K562 (cell line): ENCODE measurements around the gene RREB1. TPM values are rescaled to one million over a fixed set of nuclear protein-coding genes. Genes with fewer than 3 reads are reported as not detected.

ENCODE experiments used
- BRCA1 ChIP-seq, 2 experiments: fragments of 450-650 bp in 1 of 2; sonication (generic) in 1 of 2; formaldehyde crosslinking in 1 of 2; IDR thresholded peaks; 2 replicates each; pipeline versions ENCODE4 v1.5.0 to v1.6.1; 2017 to 2020; ENCODE audit warnings: mild to moderate bottlenecking in 1 of 2, missing genetic modification reagents in 1 of 2
- GTF2E2 ChIP-seq: fragments of 200-800 bp; sonication (Bioruptor generic); IDR thresholded peaks from 2 replicates; pipeline ENCODE4 v1.6.1; 2016; ENCODE audit warnings: missing genetic modification characterization, missing compliant biosample characterization
- NONO ChIP-seq, 2 experiments: fragments of 200-400 bp in 1 of 2; fragments of 450-650 bp in 1 of 2; formaldehyde crosslinking in 1 of 2; IDR thresholded peaks; 2 replicates each; pipeline ENCODE4 v1.6.1; 2017; ENCODE audit warnings: low read depth in 2 of 2, mild to moderate bottlenecking in 2 of 2, moderate library complexity in 2 of 2, low read length in 1 of 2
- ZZZ3 ChIP-seq: fragments of 450-650 bp; IDR thresholded peaks from 2 replicates; pipeline ENCODE4 v1.6.1; 2016; ENCODE audit warnings: antibody characterized with exemption, mild to moderate bottlenecking, moderate library complexity
- polyA plus RNA-seq, 8 experiments: library from polyadenylated mRNA; depleted of rRNA in 4 of 8; stranded (reverse) in 5 of 8; unstranded in 3 of 8; fragments of >200 nt; fragmentation: Nextera tagmentation in 2 of 8; fragmentation: Illumina TruSeq in 1 of 8; extraction: Ambion mirVana in 2 of 8; extraction: Trizol in 1 of 8; gene quantifications; 2 replicates each; pipeline versions ENCODE4 v1.2.1 to v1.2.3, GENCODE V29; 2011 to 2014; ENCODE audit warnings: inconsistent platforms in 1 of 8, missing spikeins in 1 of 8
- total RNA-seq, 7 experiments: library from RNA; depleted of rRNA in 6 of 7; stranded (reverse); fragments of >200 nt in 6 of 7; fragmentation: Illumina TruSeq in 2 of 7; extraction: Trizol in 2 of 7; gene quantifications; 2 replicates each; pipeline versions ENCODE4 v1.2.1 to v1.2.3, GENCODE V29; 2011 to 2021; ENCODE audit warnings: low replicate concordance in 1 of 7
- TF ChIP-seq, protein P1 (sequence below): fragments of 450-650 bp; IDR thresholded peaks from 2 replicates; pipeline ENCODE4 v1.6.1; 2016; ENCODE audit warnings: mild to moderate bottlenecking, moderate library complexity
- TF ChIP-seq, protein P2 (sequence below), 3 experiments: fragments of 200-800 bp in 1 of 3; fragments of 250-450 bp in 1 of 3; fragments of 450-650 bp in 1 of 3; sonication (Bioruptor Pico) in 1 of 3; sonication (Bioruptor generic) in 1 of 3; formaldehyde crosslinking in 1 of 3; IDR thresholded peaks; 2 replicates each; pipeline versions ENCODE4 v1.6.1 to v1.8.0; 2016 to 2022; ENCODE audit warnings: mild to moderate bottlenecking in 2 of 3, missing genetic modification characterization in 2 of 3, missing compliant biosample characterization in 1 of 3, moderate library complexity in 1 of 3
- TF ChIP-seq, protein P3 (sequence below): sonication (generic); formaldehyde crosslinking; IDR thresholded peaks from 2 replicates; pipeline ENCODE4 v1.8.1; 2023; ENCODE audit warnings: mild to moderate bottlenecking, missing genetic modification reagents

Gene RREB1
- total and polyA plus RNA-seq, 9 of the 15 experiments (the other 6 are each of a cell fraction or from before 2014, with no cell fraction given), result 3.3 to 64.2 (median 19.3) TPM

DNA sequence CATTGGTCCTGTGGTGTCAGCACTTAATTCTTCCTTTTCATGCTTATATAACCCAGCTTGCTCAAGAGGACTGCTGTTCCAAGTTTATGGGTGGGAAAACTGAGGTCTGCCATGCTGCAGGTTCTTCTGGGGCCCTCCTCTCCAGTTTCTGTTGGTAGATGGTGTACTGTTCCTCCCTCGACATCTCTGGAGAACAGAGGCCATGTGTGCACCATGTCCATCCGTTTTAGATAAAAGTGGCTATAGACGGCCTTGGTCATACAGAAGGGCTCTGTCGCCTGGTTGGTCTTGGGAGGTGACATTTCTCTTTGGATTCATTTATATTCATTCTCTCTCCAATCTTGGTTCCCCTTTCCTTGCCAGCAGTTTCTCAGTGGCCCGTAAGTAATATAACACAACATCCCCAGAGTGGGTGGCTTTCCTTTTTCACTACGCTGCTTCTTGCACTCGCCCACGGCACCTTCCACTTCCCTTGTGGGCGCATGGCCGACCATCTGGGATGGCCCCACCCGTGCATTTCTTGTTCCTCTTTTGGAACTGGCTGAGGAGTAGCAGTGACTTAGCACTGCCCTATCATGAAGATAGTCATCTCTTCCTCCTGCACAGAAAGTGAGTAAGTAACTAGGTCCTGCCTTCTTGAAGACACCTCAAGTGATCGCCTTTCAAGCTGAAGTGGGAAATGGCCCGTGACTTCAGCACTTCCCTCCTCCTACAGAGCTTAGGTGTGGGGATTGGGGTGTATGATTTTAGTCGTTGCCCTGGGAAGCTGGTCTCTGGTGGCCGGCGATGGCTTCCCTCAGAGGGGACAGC, 94.2 kb downstream of the RREB1 start (continued):
- TF ChIP-seq, protein P1, sequence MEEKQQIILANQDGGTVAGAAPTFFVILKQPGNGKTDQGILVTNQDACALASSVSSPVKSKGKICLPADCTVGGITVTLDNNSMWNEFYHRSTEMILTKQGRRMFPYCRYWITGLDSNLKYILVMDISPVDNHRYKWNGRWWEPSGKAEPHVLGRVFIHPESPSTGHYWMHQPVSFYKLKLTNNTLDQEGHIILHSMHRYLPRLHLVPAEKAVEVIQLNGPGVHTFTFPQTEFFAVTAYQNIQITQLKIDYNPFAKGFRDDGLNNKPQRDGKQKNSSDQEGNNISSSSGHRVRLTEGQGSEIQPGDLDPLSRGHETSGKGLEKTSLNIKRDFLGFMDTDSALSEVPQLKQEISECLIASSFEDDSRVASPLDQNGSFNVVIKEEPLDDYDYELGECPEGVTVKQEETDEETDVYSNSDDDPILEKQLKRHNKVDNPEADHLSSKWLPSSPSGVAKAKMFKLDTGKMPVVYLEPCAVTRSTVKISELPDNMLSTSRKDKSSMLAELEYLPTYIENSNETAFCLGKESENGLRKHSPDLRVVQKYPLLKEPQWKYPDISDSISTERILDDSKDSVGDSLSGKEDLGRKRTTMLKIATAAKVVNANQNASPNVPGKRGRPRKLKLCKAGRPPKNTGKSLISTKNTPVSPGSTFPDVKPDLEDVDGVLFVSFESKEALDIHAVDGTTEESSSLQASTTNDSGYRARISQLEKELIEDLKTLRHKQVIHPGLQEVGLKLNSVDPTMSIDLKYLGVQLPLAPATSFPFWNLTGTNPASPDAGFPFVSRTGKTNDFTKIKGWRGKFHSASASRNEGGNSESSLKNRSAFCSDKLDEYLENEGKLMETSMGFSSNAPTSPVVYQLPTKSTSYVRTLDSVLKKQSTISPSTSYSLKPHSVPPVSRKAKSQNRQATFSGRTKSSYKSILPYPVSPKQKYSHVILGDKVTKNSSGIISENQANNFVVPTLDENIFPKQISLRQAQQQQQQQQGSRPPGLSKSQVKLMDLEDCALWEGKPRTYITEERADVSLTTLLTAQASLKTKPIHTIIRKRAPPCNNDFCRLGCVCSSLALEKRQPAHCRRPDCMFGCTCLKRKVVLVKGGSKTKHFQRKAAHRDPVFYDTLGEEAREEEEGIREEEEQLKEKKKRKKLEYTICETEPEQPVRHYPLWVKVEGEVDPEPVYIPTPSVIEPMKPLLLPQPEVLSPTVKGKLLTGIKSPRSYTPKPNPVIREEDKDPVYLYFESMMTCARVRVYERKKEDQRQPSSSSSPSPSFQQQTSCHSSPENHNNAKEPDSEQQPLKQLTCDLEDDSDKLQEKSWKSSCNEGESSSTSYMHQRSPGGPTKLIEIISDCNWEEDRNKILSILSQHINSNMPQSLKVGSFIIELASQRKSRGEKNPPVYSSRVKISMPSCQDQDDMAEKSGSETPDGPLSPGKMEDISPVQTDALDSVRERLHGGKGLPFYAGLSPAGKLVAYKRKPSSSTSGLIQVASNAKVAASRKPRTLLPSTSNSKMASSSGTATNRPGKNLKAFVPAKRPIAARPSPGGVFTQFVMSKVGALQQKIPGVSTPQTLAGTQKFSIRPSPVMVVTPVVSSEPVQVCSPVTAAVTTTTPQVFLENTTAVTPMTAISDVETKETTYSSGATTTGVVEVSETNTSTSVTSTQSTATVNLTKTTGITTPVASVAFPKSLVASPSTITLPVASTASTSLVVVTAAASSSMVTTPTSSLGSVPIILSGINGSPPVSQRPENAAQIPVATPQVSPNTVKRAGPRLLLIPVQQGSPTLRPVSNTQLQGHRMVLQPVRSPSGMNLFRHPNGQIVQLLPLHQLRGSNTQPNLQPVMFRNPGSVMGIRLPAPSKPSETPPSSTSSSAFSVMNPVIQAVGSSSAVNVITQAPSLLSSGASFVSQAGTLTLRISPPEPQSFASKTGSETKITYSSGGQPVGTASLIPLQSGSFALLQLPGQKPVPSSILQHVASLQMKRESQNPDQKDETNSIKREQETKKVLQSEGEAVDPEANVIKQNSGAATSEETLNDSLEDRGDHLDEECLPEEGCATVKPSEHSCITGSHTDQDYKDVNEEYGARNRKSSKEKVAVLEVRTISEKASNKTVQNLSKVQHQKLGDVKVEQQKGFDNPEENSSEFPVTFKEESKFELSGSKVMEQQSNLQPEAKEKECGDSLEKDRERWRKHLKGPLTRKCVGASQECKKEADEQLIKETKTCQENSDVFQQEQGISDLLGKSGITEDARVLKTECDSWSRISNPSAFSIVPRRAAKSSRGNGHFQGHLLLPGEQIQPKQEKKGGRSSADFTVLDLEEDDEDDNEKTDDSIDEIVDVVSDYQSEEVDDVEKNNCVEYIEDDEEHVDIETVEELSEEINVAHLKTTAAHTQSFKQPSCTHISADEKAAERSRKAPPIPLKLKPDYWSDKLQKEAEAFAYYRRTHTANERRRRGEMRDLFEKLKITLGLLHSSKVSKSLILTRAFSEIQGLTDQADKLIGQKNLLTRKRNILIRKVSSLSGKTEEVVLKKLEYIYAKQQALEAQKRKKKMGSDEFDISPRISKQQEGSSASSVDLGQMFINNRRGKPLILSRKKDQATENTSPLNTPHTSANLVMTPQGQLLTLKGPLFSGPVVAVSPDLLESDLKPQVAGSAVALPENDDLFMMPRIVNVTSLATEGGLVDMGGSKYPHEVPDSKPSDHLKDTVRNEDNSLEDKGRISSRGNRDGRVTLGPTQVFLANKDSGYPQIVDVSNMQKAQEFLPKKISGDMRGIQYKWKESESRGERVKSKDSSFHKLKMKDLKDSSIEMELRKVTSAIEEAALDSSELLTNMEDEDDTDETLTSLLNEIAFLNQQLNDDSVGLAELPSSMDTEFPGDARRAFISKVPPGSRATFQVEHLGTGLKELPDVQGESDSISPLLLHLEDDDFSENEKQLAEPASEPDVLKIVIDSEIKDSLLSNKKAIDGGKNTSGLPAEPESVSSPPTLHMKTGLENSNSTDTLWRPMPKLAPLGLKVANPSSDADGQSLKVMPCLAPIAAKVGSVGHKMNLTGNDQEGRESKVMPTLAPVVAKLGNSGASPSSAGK, result peak; percentile 85
- TF ChIP-seq, protein P2, sequence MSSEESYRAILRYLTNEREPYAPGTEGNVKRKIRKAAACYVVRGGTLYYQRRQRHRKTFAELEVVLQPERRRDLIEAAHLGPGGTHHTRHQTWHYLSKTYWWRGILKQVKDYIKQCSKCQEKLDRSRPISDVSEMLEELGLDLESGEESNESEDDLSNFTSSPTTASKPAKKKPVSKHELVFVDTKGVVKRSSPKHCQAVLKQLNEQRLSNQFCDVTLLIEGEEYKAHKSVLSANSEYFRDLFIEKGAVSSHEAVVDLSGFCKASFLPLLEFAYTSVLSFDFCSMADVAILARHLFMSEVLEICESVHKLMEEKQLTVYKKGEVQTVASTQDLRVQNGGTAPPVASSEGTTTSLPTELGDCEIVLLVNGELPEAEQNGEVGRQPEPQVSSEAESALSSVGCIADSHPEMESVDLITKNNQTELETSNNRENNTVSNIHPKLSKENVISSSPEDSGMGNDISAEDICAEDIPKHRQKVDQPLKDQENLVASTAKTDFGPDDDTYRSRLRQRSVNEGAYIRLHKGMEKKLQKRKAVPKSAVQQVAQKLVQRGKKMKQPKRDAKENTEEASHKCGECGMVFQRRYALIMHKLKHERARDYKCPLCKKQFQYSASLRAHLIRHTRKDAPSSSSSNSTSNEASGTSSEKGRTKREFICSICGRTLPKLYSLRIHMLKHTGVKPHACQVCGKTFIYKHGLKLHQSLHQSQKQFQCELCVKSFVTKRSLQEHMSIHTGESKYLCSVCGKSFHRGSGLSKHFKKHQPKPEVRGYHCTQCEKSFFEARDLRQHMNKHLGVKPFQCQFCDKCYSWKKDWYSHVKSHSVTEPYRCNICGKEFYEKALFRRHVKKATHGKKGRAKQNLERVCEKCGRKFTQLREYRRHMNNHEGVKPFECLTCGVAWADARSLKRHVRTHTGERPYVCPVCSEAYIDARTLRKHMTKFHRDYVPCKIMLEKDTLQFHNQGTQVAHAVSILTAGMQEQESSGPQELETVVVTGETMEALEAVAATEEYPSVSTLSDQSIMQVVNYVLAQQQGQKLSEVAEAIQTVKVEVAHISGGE (CRISPR knock-in tag; IDR thresholded peaks at IDR 0.05), result peak in 1 of 3 experiments; percentile 65; a peak in 2 of 6 replicates
- TF ChIP-seq GTF2E2 (tag), result peak; percentile 85; the same call in 1 of the 2 replicates
- TF ChIP-seq, protein P3, sequence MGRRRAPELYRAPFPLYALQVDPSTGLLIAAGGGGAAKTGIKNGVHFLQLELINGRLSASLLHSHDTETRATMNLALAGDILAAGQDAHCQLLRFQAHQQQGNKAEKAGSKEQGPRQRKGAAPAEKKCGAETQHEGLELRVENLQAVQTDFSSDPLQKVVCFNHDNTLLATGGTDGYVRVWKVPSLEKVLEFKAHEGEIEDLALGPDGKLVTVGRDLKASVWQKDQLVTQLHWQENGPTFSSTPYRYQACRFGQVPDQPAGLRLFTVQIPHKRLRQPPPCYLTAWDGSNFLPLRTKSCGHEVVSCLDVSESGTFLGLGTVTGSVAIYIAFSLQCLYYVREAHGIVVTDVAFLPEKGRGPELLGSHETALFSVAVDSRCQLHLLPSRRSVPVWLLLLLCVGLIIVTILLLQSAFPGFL (CRISPR knock-in tag), result no peak
- TF ChIP-seq ZZZ3, result no peak
- TF ChIP-seq NONO (IDR thresholded peaks at IDR 0.05; ENCODE audit: low read depth in 2 of 2, low read length in 1 of 2), result peak in 1 of 2 experiments; percentile 54; a peak in 2 of 4 replicates
- TF ChIP-seq BRCA1 (IDR thresholded peaks at IDR 0.05), result no peak
- no peak for TF ChIP-seq BRCA1 (CRISPR knock-in tag; IDR thresholded peaks at IDR 0.05)
